Suppressor macrophage (primary cell): ENCODE results near the gene BCL11B.

Source experiments
- DNase-seq, 4 experiments: peaks; one replicate each; pipeline ENCODE4 v3.0.0-alpha.2; 2020 to 2022

Gene BCL11B

DNA sequence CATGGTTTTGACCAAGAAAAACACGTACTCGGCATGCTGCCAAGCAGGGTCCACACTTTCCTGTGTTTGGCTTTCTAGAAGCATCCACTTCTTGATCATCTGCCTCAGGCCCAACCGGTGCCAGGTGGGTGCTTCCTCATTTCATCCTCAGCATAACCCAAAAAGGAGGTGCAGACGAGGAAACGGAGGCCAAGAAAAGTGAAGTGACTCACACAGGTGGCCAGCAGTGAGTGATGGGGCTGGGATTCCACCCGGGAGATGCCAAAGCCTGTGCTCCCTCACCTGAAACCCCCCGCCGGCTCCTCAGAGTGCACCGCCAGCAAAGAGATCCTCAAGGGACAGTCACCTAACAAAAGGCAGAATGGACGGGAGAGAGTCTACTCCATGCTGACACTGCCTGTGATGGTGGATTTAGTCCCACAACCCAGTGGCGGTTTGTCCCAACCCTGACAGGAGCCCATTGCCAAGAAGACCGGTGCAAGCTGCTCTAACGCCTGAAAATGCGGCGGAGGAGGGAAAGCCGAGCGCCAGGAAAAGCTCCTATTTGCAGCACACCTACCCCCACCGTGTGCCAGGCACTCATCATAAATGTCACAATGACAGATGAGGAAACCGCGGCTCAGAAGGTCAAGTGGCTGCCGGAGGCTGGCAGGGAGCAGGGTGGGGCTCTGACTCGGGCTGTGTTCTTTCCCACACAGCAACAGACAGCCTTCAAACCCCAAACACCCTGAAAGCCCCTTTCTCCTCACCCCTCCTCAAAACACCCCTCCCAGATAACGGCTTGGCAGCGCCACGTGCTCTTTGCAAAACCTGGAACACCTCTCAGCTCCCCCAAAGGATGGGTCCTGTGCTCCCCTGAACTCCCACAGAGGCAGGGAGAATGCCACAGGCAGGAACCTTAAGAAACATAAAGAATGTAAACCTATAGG, 18.8 kb downstream of the BCL11B start:
- no peak for DNase-seq

- no peak for DNase-seq
Measured at GRCh38 chr14:99252443-99252939, 19.5 kb downstream of the BCL11B start.

DNA sequence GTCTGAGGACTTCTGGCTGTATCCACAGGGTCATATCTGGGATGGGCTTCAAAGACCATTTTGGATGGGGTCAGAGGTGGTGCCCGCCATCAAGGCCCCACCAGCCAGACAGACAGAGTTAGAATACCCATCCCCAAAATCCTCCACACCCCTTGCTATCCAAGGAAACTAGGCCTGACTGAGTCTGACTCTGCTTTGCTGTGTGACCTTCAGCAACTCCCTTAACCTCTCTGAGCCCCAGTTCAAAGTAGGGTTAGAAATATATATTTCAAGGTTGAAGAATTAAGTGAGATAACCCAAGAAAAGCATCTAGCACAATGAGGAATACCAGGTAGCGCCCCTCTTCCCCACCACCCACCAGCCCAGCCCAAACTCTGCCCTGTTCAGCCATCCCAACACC, 20.3 kb downstream of the BCL11B start:
- no peak for DNase-seq

DNA sequence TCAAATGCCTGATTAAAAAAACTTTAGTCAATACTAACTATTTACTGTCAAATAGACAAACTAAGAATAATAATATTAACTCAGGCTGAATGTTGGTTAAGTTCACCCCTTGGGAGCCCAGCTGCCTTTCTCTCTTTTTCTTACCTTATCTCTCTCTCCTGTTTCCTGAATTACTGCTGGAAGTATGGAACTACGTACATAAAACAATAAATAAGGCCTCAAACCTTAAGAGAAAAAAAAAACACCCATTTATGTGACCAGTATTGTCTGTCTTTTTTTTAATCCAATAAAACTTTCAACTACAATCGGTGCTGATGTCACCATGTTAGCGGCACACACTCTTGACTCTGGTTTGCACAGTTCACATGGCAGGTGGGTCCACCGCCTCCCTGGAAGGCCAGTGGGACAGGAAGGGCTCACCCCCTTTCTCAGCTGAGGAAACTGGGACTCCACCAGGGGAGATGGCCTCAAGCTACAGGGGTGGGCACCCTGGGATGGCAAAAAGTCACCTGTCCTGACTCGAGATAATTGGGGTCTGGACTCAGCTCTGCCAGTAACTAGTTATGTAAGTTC, 21.3 kb downstream of the BCL11B start:
- DNase-seq = no peak

DNA sequence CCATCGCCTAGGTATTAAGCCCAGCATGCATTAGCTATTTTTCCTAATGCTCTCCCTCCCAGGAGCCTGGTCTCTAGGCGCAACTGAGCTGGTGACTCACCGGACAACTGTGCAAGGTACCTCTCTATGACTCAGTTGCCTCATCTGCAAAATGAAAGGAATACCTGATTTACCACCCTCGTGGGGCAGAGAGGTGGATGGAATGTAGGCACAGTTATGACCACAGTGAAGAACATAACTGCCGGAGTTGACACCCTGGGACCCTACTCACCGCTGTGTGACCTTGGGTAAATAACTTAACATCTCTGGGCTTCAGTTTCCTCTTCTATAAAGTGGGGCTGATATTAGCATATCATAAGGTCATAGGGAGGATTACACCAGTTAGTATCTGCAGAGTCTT, 22.6 kb downstream of the BCL11B start:
- no peak for DNase-seq

DNA sequence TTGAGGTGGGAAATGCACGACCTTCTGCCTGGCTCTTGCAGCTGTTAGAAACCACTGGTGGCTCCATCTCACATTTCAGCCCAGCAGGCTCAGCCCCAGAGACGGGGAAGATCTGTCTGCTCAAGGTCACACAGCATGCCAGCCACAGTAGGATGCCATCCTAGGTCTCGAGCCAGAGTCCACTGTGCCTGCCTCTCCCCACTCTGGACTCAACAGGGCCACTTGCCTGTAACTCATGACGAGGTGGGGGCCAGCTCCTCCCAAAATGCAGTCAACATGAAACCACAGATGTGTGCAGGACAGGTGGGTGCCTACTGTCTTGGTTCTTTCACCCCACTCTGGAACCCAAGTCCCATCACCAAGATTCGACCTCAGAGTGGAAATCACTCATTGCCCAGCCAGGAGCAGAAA, 23.2 kb downstream of the BCL11B start:
- DNase-seq = no peak

GRCh38 chr14:99247772-99248171, 24.2 kb downstream of the BCL11B start:
- DNase-seq = no peak

GRCh38 chr14:99247101-99247729, 24.8 kb downstream of the BCL11B start:
- DNase-seq = no peak

DNA sequence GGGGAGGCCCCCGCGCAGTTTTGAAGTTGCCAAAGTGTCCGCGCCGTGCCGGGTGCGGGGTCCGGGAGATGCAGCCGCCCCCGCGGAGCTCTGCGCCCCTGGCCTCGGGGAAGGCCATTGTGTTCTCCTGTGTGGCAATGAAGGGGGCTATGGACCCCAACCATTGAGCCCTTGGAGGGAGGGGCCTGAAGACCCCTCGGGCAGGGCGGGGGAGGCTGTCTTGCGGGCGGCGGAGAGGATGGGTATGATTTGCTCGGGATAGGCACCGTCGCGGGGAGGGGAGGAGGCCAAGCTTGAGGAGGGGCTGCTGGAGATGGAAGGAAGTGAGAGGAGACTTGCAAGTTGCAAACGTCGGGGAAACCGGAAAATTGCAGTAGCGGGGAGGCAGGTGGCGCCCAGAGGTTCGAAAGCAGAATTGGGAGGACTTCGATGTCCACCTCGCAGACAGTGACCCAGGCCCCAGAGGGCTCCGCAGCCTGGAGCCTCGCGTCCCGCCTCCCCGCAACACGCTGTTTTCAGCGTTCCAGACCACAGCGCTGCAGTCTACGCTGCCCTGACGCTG, 25.4 kb downstream of the BCL11B start:
- DNase-seq = no peak

- DNase-seq = no peak
Measured at GRCh38 chr14:99245564-99246511, 26.2 kb downstream of the BCL11B start.

DNA sequence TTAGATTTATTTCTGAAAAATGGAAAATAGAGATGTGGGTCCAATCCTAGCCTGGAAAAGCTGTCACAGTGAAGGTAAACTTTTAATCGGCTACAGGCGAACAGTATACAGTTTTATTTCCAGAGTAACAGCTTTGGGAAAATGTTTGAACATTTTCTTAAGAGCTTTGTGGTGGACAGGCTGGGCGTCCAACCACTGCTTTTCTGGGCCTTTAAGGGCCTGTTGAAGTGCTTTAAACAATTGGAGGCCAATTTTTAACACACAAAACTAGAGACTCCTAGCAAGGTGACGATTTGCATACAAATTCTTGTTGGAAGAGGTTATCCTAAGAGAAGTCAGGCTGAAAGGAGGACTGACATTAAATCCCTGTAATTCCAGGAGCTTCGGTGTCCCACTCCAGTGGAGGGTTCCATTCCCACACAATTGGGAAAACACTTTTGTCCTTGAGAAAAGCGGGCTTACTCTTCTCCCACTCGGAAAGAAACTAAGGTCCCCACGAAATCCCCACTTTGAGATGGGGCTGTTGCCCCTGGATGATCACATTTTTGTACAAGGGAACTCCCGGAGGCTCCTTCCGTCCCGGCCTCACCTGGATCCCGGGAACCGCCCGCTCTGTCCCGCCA, 26.9 kb downstream of the BCL11B start:
- DNase-seq = no peak

DNA sequence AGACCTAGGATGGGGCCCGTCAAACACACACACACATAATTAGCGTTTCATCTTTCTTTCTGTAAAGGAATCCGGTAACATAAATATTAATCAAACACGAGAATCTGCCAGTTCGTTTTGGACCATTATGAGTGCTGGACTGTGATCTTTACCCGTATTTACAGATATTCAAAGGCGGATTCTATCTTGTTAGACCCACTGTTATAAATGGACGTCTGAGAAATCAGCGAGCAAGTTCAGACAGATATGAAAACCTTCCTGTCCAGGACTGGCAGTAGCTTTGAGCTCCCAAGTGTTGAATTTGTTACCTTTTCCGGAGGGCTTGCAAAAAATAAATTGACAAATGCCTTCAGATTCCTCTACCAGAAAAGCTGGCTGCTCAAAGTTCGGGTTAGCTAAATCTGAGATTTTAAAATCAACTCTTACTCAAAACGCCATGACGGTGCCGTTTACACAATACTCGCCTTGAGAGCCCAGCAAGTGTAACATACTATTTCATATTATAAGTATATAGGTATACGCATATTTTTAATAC, 27.6 kb downstream of the BCL11B start:
- no peak for DNase-seq

- DNase-seq = no peak
Measured at GRCh38 chr14:99242816-99243721, 28.9 kb downstream of the BCL11B start.

DNA sequence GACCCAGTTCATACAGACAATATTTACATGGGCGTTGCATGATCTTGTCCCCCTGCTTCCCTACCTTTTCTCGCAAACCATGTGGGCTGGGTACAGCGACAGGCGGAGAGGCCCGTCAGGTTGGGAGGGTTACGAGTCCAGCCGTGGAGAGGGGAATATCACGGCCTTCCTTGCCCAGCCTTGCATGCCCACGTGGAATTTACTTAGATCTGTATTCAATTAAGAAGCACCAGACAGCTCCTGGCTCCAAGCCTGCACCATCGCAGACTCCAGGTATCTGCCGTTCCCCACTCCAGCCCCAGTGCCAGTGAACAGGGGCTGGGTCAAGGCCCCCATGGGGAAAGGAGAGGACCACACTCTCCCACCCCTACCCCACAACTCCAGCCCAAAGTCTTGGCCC, 29.8 kb downstream of the BCL11B start:
- DNase-seq = no peak

- DNase-seq = no peak
Measured at GRCh38 chr14:99241325-99242010, 30.5 kb downstream of the BCL11B start.

DNA sequence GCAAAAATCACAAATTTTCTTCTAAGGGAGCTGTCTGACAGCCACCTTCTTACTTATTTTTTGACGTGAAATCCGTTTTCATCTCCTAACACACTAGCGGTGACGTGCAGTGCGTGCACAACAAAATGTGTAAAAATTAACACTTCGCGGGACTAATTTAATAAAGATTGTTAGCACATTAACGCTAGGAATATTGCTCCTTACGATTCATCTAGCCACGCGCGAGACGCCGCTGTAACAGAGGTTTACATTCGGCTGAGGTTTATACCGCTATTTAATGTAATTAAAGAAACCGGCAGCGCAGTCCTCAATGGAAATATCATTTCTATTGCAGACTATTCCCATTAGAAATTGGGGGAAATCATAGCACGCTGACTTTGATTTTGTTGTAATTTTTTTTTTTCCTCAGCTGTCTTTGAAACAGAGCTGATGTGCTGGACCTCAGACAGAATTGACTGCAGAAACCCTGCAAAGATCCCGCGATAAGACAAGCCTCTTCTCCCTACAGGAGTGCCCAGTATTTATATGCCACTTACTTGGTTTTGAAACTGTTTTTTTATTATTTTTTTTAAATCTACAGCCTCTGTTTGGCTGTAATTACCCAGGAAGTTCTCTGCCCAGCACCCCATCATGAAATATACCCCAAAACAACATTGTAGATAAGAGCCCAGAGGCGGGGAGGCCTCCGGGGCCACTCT, 31.2 kb downstream of the BCL11B start:
- no peak for DNase-seq

DNA sequence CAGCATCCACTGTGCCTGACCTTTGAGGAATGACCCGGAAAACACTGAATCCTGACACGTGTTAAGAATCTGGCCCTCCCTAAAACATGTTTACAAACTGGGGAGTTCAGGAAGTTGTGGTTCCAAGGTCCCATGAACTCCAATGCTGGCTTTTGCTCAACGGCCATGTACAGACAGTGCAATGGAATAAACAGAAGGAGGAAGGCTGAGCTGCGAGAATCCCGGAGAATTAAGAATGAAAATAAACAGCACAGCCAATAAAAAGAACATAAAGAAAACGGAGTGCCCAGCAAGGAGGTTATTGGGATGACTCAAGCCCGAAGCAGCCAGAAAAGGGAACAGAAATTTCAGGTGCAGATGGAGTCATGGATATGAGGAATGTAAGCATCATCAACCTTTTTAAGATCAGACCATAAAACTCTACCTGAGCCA, 32.3 kb downstream of the BCL11B start:
- DNase-seq = no peak

DNA sequence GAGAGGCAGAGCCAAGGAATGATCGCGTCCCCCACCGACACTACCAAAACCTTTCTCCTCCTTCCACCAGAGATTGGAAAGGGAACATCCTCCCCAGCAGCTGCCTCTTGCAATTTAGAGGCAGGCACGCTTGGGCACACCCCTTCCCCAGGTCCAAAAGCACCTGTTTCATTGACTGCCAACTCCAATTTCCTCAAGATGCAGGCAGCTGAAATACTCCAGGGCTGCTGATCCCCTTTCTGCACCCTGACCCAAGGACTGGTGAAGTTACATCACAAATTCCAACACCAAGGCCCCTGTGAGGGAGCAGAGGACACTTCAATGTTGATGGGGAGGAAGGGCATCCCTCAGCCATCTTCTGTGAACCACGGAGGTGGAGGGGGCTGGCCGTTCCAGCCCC, 33.8 kb downstream of the BCL11B start:
- no peak for DNase-seq

GRCh38 chr14:99237288-99237687, 34.7 kb downstream of the BCL11B start:
- DNase-seq = no peak
